Gastroesophageal sphincter (tissue), 3 donors: ENCODE measurements around the gene TGFBR3.

Experiments
- EP300 ChIP-seq: sonication (generic); formaldehyde crosslinking; IDR thresholded peaks from one replicate; pipeline ENCODE4 v1.6.1; 2017; ENCODE audit warnings: antibody characterized with exemption, mild to moderate bottlenecking
- TF ChIP-seq, protein P1 (sequence below), 4 experiments: fragments of 200-600 bp in 2 of 4; fragments of 450-650 bp in 2 of 4; sonication (generic) in 1 of 4; IDR thresholded peaks; one replicate each; pipeline ENCODE4 v1.5.1; 2017 to 2019; ENCODE audit warnings: antibody characterized with exemption in 4 of 4, mild to moderate bottlenecking in 2 of 4, moderate library complexity in 2 of 4

DNA sequence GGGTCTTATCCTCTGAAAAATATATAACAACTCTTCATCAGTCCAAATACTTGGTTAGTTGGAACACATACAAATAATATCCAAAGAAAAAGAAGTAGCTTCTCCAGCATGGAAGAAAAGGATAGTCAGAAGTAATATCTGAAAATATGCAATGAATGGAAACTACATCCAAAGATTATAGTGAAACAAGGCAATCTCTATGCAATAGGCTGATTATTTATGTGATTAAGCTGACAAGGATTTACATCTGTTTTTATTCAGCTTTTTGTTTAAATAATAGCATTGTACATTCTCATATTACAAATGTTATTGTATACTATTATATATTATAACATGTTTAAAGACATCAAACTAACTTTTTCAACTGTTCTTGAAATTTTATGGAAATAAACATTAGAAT is 15.3 kb upstream of the TGFBR3 start:
- TF ChIP-seq EP300, result no peak
- TF ChIP-seq, protein P1, sequence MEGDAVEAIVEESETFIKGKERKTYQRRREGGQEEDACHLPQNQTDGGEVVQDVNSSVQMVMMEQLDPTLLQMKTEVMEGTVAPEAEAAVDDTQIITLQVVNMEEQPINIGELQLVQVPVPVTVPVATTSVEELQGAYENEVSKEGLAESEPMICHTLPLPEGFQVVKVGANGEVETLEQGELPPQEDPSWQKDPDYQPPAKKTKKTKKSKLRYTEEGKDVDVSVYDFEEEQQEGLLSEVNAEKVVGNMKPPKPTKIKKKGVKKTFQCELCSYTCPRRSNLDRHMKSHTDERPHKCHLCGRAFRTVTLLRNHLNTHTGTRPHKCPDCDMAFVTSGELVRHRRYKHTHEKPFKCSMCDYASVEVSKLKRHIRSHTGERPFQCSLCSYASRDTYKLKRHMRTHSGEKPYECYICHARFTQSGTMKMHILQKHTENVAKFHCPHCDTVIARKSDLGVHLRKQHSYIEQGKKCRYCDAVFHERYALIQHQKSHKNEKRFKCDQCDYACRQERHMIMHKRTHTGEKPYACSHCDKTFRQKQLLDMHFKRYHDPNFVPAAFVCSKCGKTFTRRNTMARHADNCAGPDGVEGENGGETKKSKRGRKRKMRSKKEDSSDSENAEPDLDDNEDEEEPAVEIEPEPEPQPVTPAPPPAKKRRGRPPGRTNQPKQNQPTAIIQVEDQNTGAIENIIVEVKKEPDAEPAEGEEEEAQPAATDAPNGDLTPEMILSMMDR (IDR thresholded peaks at IDR 0.05), result no peak
